Stimulated activated CD8-positive, alpha-beta memory T cell treated with anti-CD3 and anti-CD28 coated beads, Interleukin-15, amount 100 ng/mL, for 4 hours (primary cell): Measurements from ENCODE around the gene TMEM63A.

Experiments used
- DNase-seq, 2 donors: peaks; one replicate each; pipeline ENCODE4 v3.0.0-alpha.2; 2020; ENCODE audit warnings: low read depth in 2 of 2

Gene TMEM63A

DNA sequence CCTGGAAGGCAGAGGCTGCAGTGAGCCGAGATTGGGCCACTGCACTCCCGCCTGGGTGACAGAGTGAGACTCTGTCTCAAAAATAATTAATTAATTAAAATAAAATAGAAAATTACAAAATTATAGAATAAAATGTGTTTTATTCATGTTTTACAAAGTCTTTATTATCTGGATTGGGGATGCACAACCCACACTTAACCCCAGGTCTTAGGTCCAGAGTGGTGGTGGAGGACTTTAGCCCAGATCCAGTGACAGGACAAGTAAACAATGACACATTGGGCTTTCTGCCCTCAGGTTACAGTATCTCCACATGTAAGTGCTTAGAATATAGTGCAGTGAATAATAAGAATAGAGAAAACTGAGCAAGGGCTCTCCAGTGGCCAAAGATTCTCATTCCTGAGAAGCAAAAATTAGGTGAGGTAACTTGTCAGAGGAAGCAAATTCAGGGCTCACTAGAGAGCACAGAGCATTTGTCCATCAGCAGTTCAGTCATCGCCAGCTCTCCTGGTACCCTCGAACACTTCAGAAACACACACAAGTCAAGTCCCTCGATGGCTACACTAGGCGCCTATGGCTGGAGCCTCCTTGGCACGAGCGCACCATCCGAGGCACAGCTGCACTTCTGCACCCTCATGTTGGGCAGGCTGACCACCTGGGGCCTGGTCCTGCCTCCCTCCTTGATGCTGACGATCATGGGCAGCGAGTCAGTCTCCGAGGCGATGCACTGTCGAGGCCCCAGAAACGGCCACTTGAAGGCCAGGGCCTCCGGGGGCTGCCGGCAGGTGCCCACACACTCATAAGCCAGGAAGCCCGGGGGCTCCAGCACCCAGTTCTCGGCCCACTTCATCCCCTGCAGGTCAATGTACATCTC lies 4.2 kb upstream of the TMEM63A start:
- DNase-seq: no peak

DNA sequence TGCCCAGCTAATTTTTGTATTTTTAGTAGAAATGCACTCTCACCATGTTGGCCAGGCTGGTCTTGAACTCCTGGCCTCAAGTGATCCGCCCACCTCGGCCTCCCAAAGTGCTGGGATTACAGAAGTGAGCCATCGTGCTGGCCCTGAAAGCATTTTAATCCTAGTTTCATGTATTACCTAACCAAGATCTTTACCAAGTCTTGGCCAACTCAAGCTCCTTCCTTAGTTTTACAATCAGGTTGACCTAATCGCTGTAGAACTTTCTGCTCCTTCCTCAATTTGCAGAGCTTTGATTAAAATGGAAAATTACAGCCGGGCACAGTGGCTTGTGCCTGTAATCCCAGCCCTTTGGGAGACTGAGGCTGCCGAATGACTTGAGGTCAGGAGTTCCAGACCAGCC lies 3.2 kb upstream of the TMEM63A start:
- DNase-seq: no peak

DNA sequence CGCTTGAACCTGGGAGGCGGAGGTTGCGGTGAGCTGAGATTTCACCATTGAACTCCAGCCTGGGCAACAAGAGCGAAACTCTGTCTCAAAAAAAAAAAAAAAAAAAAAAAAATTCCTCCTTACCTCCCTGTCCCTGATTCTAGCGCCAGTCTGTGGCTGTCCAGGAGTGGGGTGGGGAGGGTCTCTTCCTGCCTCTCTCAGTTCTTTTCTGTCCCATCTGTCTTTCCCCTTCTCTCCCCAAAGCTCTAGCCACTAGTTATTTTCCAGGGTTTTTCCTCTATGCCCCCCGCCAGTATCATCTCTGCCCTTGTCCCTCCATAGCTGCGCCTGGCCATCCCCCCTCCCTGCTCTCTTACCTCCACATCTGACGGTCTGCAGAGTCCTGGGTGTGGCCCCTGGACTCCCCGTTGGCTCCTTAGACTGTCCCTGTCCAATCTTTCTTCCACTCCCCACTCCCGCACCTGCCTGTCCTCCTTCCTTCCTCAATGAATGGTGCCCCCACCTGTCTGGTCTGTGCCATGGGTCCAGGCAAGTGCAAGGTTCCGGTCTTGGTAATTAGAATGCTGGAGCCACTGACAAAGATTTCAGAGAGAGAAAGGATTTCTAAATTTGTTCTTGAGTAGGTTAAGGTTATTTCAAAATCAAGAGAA lies 1.6 kb upstream of the TMEM63A start:
- no peak for DNase-seq

DNA sequence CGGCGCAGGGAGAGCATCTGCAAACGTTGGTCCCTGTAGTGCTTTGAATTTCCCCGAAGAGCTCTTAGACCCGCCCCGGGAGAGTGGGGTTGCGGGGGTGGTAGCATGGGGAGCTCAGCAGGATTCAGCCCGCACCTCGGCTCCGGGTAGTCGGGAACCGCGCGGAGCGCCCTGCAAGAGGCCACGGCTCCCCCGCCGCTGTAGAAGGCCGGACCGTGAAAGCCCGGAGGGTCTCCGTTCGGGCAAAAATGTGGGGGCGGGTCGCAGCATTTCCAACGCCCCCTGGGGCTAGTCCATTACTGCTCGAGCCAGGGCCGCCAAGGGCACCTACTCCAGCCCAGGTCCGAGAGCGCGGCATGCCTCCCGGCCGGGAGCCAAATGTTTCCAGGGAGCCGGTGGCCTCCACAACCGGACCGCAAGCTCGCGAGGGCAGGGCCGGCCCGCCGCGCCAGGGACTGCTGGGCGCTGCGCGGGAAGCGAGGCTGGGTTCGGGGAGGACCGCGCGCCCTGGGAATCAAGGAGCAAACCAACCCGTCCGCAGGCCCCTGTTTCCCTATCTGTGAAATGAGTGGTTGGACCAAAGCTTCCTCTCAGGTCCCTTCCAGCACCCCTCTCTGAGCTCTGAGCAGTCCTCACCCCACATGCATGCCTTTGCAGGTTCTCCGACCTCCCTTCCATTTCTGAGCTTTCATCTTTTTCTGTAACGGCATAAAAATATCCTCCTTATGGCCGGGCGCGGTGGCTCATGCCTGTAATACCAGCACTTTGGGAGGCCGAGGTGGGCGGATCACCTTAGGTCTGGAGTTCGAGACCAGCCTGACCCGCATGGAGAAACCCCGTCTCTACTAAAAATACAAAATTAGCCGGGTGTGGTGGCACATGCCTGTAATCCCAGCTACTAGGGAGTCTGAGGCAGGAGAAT lies 775 bp upstream of the TMEM63A start:
- no peak for DNase-seq

DNA sequence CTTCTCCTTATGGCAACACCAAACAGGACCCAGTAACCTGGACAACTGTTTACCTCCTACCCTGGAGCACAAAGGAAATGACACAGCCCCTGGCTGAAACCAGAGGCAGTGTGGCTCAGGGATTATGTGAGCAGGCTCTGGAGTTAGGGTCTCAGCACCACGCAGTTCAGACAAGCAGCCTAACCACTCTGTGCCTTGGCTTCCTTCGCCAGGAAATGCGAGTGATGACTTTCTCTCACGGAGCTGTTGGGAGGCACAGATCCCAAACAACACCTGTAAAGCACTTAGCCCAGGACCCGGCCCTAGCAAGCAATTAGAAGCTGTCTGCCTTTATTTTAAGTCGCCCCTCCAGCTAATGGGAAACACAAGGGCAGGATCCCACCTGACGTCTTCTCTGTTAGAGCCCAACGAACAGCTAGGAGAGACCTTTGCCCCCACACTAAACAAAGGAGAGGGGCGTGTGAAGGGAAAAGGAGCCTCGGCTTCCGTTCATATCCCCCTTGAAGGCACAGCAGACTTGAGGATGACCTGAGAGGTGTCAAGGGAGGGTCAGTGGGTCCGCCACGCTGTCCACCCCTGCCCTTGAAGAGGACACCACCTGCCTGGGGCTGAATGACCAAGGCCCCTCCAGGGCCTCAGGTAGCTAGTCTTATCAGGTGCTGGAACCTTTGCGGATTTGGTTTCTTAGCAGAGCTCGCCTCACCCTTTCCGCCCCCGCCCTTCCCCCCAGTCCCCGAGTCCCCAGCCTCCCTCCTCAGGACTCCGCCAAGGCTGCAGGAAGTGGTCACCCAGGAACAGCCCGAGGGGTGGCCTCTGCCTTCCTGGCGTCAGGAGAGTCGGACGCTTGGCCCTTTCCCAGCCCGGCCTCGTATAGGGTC lies 860 bp downstream of the TMEM63A start:
- DNase-seq: no peak

DNA sequence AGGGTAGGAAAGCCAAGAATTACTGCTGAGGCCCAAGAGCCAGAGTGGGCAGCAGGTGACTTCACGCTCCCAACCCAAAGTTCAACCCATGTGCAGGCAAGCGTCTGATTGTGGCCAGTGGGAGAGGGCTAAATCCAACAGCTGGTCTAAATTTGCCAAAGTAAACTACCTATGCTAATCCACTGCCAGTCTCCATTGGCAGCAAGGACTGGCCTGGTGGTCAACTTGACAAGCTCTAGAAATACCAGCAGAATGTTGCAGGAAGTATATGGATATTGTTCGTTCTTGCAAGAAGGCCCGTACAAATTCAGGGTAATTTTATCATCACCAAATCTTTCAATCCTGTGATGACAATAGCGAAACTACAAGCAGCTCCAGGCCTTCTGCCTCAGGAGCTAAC lies 1.5 kb downstream of the TMEM63A start:
- no peak for DNase-seq

DNA sequence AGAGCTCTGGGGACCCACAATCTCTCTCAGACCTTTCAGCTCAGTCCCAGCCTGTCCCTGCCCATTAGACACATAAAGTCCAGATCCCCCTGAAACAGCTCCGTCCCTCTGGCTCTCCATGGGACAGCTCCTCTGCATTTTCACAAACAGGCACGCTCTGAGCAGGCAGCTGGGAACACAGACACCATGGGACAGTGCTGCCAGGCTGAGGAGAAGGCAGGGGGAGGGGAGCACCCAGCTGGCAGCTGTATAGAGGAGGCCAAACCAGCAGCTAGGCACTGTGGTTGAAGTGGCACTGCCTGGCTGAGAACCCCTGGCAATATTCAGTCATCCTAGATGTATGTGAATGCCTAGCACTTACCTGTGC lies 2.0 kb downstream of the TMEM63A start:
- DNase-seq: no peak

DNA sequence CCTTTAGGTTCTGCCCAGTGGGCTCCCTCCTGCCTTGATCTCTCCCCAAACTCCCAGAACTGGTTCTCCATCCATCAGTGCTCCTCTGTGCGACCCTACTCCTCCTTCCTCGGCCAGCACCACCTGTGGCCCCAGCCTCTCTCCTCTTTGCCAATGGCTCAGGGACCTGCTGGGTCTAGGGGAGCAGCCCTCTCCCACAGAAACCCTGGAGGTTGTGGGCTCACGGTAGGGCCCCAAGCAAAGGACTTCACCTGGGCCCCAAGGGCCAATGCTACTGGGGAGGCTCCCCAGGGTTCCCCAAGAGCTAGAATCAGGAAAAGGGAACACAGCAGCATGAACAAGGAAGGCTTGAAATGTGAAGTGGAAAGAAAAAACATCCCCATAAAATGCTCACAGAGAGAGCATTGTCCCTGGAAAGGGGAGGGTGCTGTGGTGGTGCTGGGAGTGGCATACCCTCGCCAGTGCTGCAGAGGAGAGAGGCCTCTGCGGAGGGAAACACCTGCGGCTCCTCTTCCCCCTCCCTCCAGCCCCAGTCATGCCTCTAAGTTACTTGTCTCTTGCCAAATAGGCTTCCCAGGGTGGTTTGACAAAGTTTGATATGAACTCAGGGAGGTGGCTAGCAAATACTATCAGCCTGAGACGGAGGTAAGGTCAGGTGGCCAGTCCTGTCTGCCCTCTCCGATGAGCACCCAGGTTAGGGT lies 2.5 kb downstream of the TMEM63A start:
- no peak for DNase-seq

DNA sequence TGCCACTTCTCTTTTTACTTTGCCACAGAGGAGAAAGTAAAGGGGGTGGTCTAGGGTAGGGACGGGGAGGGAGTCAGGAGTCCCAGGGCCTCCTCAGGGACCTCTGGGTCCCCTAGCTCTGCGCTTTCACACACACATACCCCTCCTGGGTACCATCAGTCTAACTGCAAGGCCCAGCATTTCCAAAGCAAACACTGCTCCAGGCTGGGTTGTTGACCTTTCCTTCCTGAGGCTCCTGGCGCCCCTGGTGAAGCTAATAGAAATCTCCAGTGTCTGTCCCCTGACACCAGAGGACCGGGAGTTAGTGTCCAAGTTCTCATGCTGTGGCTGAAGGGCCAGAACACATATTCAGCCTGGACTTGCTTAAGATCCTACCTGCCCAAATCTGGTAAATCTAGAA lies 3.9 kb downstream of the TMEM63A start:
- DNase-seq: no peak

DNA sequence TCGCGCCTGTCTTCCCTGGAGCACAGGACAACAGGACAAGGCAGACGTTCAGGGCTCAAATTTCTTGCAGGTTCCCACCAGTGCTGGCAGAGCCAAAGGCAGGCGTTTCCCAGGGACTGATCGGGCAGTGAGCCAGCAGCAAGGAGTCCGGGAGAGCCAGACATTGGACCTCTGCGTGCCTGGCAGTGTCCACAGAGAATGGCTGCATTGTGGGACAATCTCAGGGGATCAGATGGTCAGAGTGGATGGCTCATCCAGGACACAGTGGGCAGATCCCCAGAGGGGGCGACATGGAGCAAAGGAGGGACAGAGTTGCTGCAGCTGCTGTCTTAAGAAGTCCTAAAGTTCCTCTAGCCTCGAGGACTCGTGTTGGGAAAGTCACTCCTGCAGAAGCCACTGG lies 4.6 kb downstream of the TMEM63A start:
- DNase-seq: no peak

DNA sequence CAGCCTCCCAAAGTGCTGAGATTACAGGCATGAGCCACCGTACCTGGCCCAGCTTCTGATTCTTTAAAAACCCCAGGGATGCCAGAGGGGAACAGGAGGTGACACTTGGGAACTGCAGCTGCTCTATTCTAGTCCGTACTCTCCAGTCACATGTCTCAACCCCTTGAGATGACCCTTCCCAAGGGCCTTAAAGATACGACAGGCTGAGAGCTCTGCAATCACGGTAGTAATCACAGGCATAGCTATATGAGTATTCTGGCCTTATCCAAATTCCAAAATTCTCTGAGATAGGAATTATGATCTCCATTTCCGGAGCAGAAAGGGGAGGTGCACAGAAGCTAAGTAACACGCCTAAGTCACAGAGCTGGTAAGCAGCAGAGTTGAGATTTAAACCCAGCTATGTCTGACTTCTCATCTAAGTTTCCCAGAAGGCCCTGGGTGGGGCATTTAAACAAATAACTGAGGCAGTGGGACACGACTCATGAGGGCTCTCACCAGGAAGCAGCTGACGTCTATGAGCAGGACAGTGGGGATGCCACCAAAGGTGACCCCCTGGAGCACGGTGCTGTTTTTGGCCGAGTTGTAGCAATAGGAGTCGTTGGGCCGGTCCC lies 5.2 kb downstream of the TMEM63A start:
- DNase-seq: no peak

DNA sequence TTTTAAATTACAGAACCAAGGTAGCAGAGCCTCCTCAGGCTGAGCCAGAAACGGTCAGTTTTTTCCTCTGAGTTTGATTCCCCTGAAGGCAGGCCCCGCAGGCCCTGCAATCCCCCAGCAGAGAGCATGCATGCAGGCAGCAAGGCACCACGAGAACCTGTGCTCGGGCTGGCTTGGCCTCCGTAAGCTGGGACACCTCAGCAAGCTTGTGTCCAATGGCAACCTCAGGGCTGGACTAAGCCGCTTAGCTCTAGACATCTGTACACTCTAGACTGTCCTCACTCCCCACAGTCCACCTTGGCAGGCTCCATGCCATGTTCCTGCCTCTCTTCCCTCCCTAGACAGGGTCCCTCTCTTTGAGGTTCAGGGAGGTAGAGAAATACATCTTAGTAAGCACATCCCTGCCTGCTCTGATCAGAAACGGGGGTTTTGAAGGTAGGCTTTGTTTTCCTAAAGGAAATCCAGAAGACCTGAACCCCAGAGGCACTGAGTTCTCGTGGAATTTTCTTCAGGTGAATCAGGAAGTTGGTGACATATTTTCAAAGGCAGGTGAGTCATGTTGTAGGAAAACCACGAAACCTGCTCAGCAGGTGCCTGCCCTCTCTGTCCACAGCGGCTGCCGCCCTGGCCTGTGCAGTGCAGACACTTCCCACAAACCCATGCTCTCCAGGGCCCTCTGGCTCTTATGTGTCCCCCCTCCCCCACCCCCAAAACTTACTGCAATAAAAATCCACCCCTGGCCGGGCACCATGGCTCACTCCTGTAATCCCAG lies 7.0 kb downstream of the TMEM63A start:
- no peak for DNase-seq

DNA sequence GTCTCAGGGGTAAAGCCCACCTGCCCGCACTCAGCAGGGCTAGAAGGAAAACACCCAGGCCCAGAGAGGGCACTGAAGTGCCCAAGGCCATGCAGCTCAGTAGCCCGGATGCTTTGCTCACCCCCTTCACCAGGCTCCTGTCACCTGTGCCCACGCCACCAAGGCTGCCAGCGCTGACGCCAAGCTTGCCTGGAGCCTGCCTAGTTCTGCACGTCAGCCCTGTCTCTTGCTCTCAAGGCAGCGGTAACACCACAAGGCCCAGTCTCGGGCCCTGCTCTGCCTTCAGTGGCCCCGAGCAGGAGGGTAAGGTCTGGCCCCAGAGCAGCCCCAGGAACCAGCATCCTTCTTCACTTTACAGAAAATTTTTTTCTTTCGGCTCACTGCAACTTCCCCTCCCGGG lies 7.7 kb downstream of the TMEM63A start:
- no peak for DNase-seq

DNA sequence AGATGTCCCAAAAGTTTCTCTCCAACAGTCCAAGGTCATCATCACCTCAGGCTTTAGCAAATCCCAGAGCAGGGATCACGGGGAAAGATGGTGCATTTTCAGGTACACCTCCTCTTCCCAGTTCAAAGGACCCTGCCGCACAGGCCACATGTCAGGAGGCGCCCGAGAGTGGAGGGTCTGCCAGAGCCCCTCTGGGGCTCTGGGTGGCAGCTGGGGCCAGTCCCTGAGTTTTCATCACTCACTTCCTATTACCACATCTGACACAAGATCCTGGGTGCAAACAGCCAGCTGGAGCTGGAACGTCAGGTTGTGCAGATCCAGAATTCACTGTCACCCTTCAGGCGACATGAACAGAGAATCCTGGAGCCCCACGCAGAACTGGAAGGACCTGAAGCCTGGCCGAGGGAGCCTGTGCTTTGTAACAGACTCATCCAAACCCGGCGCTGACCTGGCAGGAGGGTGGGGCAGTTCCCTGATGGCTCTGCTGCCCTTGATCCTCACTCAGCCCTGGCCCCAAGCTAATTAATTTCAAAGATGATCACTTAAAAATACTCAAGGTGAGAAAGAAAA lies 8.8 kb downstream of the TMEM63A start:
- no peak for DNase-seq

DNA sequence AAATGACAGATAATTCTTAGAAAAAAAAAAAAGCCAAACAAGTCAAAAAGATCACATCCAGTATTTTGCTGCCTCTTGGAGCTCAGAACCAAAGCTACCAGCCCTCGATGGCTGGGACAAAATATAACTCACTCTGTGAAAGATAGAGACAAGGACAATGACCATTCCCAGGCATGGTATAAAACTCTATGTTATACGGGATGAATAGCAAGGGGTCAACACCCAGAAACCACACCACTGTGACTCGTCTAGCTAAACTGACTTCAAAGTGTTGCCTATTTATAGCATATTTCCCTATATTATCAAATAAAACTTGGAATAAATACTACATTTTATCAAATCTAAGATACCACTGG lies 10.1 kb downstream of the TMEM63A start:
- DNase-seq: no peak

DNA sequence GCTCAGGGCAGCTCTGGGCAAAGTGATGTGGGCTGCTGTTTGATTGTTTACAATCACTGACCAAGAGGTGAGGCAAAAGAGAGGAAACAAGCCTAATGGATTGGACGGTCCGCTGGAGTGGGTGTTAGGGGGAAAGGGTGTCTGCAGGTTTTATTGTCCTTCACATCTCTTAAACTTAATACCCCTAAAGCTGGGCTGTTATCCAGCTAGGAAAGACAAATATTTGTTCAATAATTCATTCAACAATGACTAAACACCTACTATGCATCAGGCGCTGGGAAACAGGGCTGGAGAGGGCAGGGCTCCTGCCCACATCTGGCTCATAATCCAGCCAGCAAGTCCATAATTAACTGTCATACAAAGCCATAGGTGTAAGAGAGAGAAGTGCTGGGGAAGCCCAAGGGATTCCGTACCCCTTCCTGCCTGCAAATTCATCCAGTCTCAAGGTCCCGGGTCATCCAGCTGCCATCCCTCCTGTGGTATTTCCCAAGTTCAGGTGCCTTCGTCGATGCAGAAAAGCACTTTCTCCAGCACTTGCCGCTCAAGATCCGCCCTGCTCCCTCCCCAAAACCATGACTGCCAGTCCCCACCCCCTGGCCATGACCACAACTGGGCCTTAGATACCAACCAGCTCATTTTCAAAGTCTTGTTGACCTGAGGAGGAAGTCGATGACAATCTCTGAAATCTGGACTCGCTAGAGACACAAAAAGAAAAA lies 10.7 kb downstream of the TMEM63A start:
- no peak for DNase-seq

DNA sequence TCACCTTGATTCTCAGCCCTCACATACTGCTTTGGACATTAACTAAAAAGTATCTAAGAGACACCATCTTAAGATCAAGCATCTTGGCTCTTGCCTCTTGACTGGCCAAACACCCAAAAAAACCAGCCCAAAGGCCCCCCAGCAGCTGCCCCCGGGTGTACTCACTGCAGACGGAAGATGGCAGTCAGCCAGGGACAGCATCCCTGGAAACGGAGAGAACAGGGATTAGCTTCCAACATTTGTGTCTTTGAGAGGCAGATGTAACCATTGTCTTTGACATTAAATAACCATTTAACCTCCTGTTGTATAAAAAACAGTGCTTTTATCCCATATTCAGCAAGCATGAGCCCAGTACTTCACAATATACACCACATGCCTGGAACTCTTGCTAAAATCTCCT lies 11.3 kb downstream of the TMEM63A start:
- DNase-seq: no peak

DNA sequence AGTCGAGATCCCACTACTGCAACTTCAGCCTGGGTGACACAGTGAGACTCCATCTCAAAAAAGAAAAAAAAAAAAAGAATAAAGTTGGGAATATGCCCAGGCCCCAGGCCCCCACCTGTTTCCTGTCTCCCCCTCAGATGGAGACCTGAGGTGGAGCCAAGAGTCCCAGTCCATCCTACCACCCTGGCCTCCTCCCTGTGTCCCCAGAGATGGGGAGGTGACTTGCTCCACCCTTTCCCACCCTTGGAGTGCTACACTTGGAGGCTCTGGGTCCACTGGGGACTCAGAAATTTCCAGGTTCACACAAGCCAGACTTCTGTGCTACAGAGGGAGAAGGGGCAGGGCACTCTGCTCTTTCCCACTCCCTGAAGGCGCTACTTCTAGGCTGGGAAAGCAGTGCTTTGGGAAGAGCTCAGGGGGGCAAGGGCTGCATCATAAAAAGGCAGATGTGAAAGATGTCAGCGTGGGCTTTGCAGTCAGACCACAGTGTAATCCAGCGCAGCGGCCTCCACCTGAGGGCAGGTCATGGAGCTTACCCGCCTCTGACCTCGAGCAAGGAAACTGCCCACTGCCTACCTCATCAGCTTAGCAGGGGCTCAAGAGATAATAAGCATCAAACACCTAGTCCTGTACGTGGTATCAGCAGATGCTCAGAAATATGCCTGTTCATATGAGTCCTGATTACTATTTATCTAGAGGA lies 13.4 kb downstream of the TMEM63A start:
- no peak for DNase-seq
